PC-3 (cell line): ENCODE measurements around the gene MEGF6. TPM values are rescaled to one million over a fixed set of nuclear protein-coding genes. Genes with fewer than 3 reads are reported as not detected.

Source experiments
- ATAC-seq: fragments of 200-7000 bp; cut with Tn5 transposase; 2 replicates; pipeline ENCODE4 v1.9.1; 2020; ENCODE audit warnings: mild to moderate bottlenecking, moderate library complexity
- BruUV-seq: library from RNA; stranded (reverse); fragments of 400-500 nt; replicated peaks from 2 replicates; lab custom pipeline; 2021; lab: Mats Ljungman, UMichigan
- CTCF ChIA-PET: fragments of 300-600 bp; sonication (Branson Sonifier 250); formaldehyde crosslinking; loops from one replicate; lab custom pipeline; 2022; ENCODE audit warnings: antibody characterized with exemption; lab: Charles Lee
- POLR2A ChIA-PET: fragments of 300-600 bp; sonication (Branson Sonifier 250); formaldehyde crosslinking; loops from one replicate; lab custom pipeline; 2022; ENCODE audit warnings: antibody characterized with exemption; ENCODE audit not compliant: unreplicated experiment; lab: Charles Lee
- DNase-seq: peaks from one replicate; pipeline ENCODE4 v3.0.0-alpha.2; 2015
- H2AFZ ChIP-seq: fragments of 300-600 bp; sonication (generic); 2 replicates; pipeline ENCODE4 v1.6.0; 2016; ENCODE audit warnings: antibody characterized with exemption, low read length
- H3F3A ChIP-seq: fragments of 300-600 bp; sonication (generic); one replicate; pipeline ENCODE4 v1.6.0; 2017; ENCODE audit warnings: antibody characterized with exemption, low read length, control low read depth, mild to moderate bottlenecking; ENCODE audit not compliant: unreplicated experiment
- H3K27ac ChIP-seq: fragments of 300-600 bp; sonication (generic); 2 replicates; pipeline ENCODE4 v1.5.1; 2016; ENCODE audit warnings: mild to moderate bottlenecking, low read length
- H3K27me3 ChIP-seq: fragments of 300-600 bp; sonication (generic); 2 replicates; pipeline ENCODE4 v1.6.1; 2016; ENCODE audit warnings: low read length, mixed read lengths
- H3K36me3 ChIP-seq: fragments of 300-600 bp; sonication (generic); 2 replicates; pipeline ENCODE4 v1.6.1; 2016; ENCODE audit warnings: low read depth, mixed run types, low read length, mixed read lengths
- H3K4me1 ChIP-seq: fragments of 300-600 bp; sonication (generic); 2 replicates; pipeline ENCODE4 v1.5.1; 2016; ENCODE audit warnings: low read length; ENCODE audit not compliant: insufficient read depth
- H3K4me2 ChIP-seq: fragments of 300-600 bp; sonication (generic); 2 replicates; pipeline ENCODE4 v1.6.0; 2016; ENCODE audit warnings: low read length
- H3K4me3 ChIP-seq: fragments of 300-600 bp; sonication (generic); 2 replicates; pipeline ENCODE4 v1.5.1; 2016; ENCODE audit warnings: mild to moderate bottlenecking, low read length, mixed read lengths
- H3K79me2 ChIP-seq: fragments of 300-600 bp; sonication (generic); 2 replicates; pipeline ENCODE4 v1.6.1; 2017; ENCODE audit warnings: low read length, mixed read lengths
- H3K9ac ChIP-seq: fragments of 300-600 bp; sonication (generic); 2 replicates; pipeline ENCODE4 v1.6.0; 2016; ENCODE audit warnings: mild to moderate bottlenecking, low read length
- H3K9me2 ChIP-seq: fragments of 300-600 bp; sonication (generic); replicated peaks from 2 replicates; pipeline ENCODE4 v1.6.1; 2016; ENCODE audit warnings: mixed run types, low read length, mixed read lengths
- H3K9me3 ChIP-seq: fragments of 300-600 bp; sonication (generic); 2 replicates; pipeline ENCODE4 v1.6.1; 2016; ENCODE audit warnings: low read length, mixed read lengths
- H4K20me1 ChIP-seq: fragments of 300-600 bp; sonication (generic); 2 replicates; pipeline ENCODE4 v1.6.1; 2016; ENCODE audit warnings: low read length, mixed read lengths
- EZH2 ChIP-seq: fragments of 300-600 bp; sonication (generic); IDR thresholded peaks from one replicate; pipeline ENCODE4 v1.6.1; 2017; ENCODE audit warnings: antibody characterized with exemption, mild to moderate bottlenecking, low read length; ENCODE audit not compliant: unreplicated experiment
- EZH2phosphoT487 ChIP-seq: fragments of 300-600 bp; sonication (generic); IDR thresholded peaks from 2 replicates; pipeline ENCODE4 v1.6.1; 2018; ENCODE audit warnings: mild to moderate bottlenecking, antibody characterized with exemption, low read length, borderline replicate concordance
- intact Hi-C: fragments of 100-400 bp; cut with micrococcal nuclease; formaldehyde crosslinking; loops from 2 replicates; pipeline ENCODE4 v1.9.0; 2023
- total RNA-seq: library from RNA; depleted of rRNA; stranded (reverse); fragments of >200 nt; gene quantifications from 2 replicates; pipeline ENCODE4 v1.2.3, GENCODE V29; 2014
- TF ChIP-seq, protein P1 (sequence below): fragments of 300-600 bp; sonication (generic); conservative IDR thresholded peaks from 2 replicates; pipeline ENCODE4 v1.5.1; 2017; ENCODE audit warnings: antibody characterized with exemption, low read depth, mild to moderate bottlenecking, low read length

The MEGF6 gene
- total RNA-seq, 1 experiment from 2014 or later, result 32.5 TPM

GRCh38 chr1:3604468-3604974, 6.8 kb downstream of the MEGF6 start:
- no peaks in the 10 kb centered on the region for H3K4me1 ChIP-seq
- 0 out of 2 replicates have a peak, but pooled peaks cover 6% of the 10 kb centered on the region for H3K9me3 ChIP-seq
- H3K79me2 ChIP-seq, result no peaks in the 10 kb centered on the region
- no peaks in the 10 kb centered on the region for H3K9me2 ChIP-seq
- H4K20me1 ChIP-seq, result no peaks in the 10 kb centered on the region
- POLR2A ChIA-PET, result no interaction called here
- H2AFZ ChIP-seq, result no peak overlapping the region
- H3K27ac ChIP-seq, result no peak overlapping the region
- H3K9ac ChIP-seq, result no peak overlapping the region
- H3F3A ChIP-seq, result no peaks in the 10 kb centered on the region
- H3K27me3 ChIP-seq, result no peaks in the 10 kb centered on the region
- CTCF ChIA-PET, result interaction anchor here (0.8 kb wide), 1 partner anchor 14 kb away, joined by 5 read pairs; no protein-coding TSS in a partner anchor
- no peaks in the 10 kb centered on the region for H3K36me3 ChIP-seq
- no peak overlapping the region for H3K4me2 ChIP-seq
- no peak overlapping the region for H3K4me3 ChIP-seq
- intact Hi-C loops, result no loop called here
- TF ChIP-seq, protein P1, sequence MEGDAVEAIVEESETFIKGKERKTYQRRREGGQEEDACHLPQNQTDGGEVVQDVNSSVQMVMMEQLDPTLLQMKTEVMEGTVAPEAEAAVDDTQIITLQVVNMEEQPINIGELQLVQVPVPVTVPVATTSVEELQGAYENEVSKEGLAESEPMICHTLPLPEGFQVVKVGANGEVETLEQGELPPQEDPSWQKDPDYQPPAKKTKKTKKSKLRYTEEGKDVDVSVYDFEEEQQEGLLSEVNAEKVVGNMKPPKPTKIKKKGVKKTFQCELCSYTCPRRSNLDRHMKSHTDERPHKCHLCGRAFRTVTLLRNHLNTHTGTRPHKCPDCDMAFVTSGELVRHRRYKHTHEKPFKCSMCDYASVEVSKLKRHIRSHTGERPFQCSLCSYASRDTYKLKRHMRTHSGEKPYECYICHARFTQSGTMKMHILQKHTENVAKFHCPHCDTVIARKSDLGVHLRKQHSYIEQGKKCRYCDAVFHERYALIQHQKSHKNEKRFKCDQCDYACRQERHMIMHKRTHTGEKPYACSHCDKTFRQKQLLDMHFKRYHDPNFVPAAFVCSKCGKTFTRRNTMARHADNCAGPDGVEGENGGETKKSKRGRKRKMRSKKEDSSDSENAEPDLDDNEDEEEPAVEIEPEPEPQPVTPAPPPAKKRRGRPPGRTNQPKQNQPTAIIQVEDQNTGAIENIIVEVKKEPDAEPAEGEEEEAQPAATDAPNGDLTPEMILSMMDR, result no peak
- TF ChIP-seq EZH2 (no peak), EZH2phosphoT487 (no peak)
- no TSS peak for BruUV-seq
- ATAC-seq (no peak), DNase-seq (no peak)

DNA sequence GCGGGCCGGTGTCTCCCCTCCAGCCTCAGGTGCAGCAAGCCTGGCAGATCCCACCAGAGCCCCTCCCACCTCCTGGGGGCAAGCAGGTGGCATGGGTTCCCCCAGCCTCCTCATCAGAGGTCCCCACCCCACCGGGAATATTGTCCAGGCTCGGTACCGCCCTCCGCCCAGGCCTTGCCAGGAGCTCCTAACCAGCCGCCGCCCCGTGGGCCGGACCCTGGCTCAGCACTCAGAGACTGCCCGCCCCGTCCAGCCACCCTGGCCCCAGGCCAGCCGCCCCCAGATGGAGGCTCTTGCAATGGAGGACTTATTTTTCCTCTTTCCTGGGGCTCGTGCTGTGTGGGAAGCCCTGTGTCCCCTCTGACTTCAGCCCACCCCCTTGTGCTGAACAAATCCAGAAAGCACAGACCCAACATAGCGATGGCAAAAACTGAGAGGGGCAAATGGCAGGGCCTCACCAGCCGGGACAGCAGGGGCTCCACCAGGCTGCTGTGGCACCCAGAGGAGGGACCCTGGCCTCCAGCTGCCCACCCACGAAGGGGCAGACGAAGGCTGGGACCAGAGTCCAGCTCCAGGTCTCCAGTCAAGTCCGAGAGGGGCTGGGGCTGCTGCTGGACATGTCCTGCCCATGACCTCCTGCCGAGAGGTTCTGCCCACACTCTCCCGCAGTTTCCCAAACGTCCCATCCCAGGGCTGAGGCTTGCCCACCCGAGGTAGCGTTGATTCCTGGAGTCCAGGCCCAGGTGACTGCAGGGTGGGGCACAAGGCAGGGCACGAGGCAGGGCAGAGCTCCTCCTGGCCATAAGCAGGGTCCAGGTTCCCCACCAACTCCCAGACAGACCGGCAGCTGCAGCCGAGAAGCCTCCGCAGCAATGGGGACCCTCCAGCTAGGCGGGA, 7.5 kb downstream of the MEGF6 start:
- H3K9me3 ChIP-seq, result 0 out of 2 replicates have a peak, but pooled peaks cover 6% of the 10 kb centered on the region
- no peak overlapping the region for H3K9ac ChIP-seq
- H3K36me3 ChIP-seq, result no peaks in the 10 kb centered on the region
- no peaks in the 10 kb centered on the region for H3F3A ChIP-seq
- ChIA-PET CTCF (interaction anchor here (0.8 kb wide), 1 partner anchor 15 kb away, joined by 5 read pairs; no protein-coding TSS in a partner anchor), POLR2A (no interaction called here)
- H3K4me3 ChIP-seq, result no peak overlapping the region
- intact Hi-C loops, result no loop called here
- no TSS peak for BruUV-seq
- H3K27ac ChIP-seq, result no peak overlapping the region
- no peaks in the 10 kb centered on the region for H4K20me1 ChIP-seq
- H3K79me2 ChIP-seq, result no peaks in the 10 kb centered on the region
- H3K4me2 ChIP-seq, result no peak overlapping the region
- no peaks in the 10 kb centered on the region for H3K4me1 ChIP-seq
- H3K27me3 ChIP-seq, result no peaks in the 10 kb centered on the region
- TF ChIP-seq EZH2phosphoT487 (no peak), EZH2 (no peak)
- TF ChIP-seq, protein P1, result no peak
- ATAC-seq, result no peak
- H3K9me2 ChIP-seq, result no peaks in the 10 kb centered on the region
- H2AFZ ChIP-seq, result no peak overlapping the region
- no peak for DNase-seq
